Neutrophil (primary cell): ENCODE data around the gene KCNQ1.

Experiments used
- H3K27ac ChIP-seq: fragments of 200-600 bp; sonication (generic); 2 replicates; pipeline ENCODE4 v1.5.1; 2016; ENCODE audit warnings: mild to moderate bottlenecking, moderate library complexity
- H3K27me3 ChIP-seq: fragments of 200-600 bp; sonication (generic); 2 replicates; pipeline ENCODE4 v1.6.0; 2016; ENCODE audit warnings: mild to moderate bottlenecking
- H3K36me3 ChIP-seq: fragments of 200-600 bp; sonication (generic); 2 replicates; pipeline ENCODE4 v1.5.1; 2017
- H3K4me1 ChIP-seq, 2 experiments: fragments of 200-600 bp in 1 of 2; sonication (generic) in 1 of 2; 1 replicate in 1 of 2; 2 replicates in 1 of 2; pipeline versions ENCODE4 v1.5.1 to v1.6.1; 2013 to 2016; ENCODE audit warnings: low read depth in 1 of 2, low read length in 1 of 2, mild to moderate bottlenecking in 1 of 2, moderate library complexity in 1 of 2; ENCODE audit not compliant: control insufficient read depth in 1 of 2, insufficient read depth in 1 of 2
- H3K4me3 ChIP-seq, 2 experiments: fragments of 200-600 bp in 1 of 2; sonication (generic) in 1 of 2; 1 replicate in 1 of 2; 2 replicates in 1 of 2; pipeline ENCODE4 v1.5.1; 2013 to 2016; ENCODE audit warnings: low read depth in 1 of 2, low read length in 1 of 2, mild to moderate bottlenecking in 1 of 2, moderate library complexity in 1 of 2
- H3K9me3 ChIP-seq: fragments of 200-600 bp; sonication (generic); 2 replicates; pipeline ENCODE4 v1.5.1; 2016
- TF ChIP-seq, protein P1 (sequence below): fragments of 200-600 bp; sonication (generic); IDR thresholded peaks from 2 replicates; pipeline ENCODE4 v1.5.1; 2016; ENCODE audit warnings: antibody characterized with exemption

KCNQ1 gene

DNA sequence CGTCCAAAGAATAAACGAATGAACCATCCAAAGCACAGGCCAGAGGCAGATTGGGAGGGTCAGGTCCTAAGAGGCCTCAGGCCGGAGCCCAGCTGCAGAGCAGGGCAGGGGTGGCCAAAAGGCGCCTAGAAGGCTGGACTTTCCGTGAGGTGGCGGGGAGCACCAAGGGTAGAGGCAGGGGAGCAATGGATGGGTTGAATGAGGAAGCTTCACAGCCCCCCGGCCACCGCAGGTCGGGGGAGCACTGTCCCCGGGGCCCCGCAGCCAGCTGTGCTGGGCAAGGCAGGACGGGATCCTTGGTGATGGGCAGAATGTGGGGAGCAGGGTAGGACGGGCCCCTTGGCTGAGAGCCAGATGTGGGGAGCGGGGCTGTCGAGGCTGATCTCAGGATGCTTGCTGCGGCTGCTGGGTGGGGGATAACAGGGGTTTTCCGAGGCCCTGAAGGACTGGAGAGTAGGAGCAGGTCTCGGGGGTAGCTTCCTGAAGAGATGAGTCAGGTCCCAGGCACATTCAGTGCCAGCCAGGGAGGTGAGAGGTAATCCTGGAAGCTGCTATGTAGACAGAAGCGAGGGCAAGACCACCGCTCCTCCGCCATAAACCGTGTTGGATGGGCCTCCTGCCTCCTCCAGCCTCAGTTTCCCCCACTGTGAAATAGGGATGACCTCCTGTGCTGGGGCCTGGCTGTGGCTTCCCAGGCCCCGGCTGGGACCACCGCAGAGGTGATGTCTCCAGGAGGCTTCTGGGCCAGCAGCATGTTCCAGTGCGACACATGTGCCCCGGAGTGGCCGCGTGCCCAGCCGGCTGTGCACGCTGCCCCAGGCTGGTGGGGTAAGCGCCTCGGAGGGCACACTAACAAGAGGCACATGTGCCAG is 289.6 kb downstream of the KCNQ1 start:
- no peaks in the 10 kb centered on the region for H3K36me3 ChIP-seq
- no peaks in the 10 kb centered on the region for H3K4me1 ChIP-seq
- no peak overlapping the region for H3K27ac ChIP-seq
- H3K9me3 ChIP-seq: no peaks in the 10 kb centered on the region
- no peaks in the 10 kb centered on the region for H3K27me3 ChIP-seq
- TF ChIP-seq, protein P1, sequence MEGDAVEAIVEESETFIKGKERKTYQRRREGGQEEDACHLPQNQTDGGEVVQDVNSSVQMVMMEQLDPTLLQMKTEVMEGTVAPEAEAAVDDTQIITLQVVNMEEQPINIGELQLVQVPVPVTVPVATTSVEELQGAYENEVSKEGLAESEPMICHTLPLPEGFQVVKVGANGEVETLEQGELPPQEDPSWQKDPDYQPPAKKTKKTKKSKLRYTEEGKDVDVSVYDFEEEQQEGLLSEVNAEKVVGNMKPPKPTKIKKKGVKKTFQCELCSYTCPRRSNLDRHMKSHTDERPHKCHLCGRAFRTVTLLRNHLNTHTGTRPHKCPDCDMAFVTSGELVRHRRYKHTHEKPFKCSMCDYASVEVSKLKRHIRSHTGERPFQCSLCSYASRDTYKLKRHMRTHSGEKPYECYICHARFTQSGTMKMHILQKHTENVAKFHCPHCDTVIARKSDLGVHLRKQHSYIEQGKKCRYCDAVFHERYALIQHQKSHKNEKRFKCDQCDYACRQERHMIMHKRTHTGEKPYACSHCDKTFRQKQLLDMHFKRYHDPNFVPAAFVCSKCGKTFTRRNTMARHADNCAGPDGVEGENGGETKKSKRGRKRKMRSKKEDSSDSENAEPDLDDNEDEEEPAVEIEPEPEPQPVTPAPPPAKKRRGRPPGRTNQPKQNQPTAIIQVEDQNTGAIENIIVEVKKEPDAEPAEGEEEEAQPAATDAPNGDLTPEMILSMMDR: no peak
- no peak overlapping the region for H3K4me3 ChIP-seq

DNA sequence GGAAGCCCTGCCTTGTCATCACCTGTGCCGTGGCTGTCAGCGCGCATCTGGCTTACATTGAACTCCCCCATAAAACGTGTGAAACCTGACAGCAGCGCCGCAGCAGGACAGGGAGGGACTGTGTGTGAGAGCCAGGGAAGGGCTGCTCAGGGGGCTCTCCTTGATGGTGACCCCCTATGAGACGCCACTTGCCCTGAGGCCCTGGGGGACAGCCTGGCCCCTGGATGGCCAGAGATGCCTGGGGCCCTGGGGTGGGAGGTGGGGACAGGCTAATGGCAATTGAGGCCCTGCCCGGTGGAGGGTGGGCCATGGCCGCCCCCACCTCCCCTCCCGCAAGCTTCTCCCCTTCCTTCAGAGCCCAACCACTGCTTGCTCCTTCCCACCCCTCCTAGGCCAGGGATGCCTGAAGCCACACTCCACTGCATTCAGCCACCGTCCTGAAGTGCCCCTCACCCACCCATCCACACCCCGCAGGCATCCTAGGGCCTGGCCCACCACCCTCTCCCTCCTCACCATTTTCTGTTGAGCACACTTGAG is 290.3 kb downstream of the KCNQ1 start:
- H3K4me3 ChIP-seq: no peak overlapping the region
- H3K36me3 ChIP-seq: no peaks in the 10 kb centered on the region
- no peaks in the 10 kb centered on the region for H3K4me1 ChIP-seq
- H3K9me3 ChIP-seq: no peaks in the 10 kb centered on the region
- TF ChIP-seq, protein P1: no peak
- no peak overlapping the region for H3K27ac ChIP-seq
- H3K27me3 ChIP-seq: no peaks in the 10 kb centered on the region

DNA sequence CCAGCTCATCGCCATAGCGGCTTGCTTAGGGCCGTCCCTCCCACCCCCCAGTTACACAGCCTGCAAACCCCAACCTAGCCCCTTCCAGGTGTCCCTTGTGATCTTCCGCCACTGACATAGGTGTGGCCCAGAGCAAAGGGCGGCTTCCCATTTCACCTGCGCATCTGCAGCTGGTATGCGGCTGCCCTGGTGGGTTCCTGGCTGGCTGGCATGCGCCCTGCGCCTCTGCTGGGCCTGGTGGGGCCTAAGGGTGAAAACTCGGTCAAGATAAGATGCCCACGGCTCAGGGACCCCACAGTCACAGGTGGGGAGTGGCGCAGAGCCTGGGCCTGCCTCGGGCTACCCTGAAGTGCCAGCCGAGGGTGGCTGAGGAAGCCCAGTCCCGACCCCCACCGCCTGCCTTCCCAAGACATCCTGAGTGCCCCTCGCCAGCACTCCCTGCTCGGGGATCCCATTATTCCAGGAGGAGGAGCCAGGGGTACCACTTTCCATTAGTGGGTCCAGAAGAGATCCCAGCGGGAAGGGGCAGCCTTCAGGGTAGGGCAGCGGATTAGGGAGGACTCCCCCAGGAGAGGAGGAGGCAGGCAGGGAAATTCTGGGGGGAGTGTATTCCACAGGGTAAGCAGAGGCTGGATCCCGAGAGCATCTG is 291.9 kb downstream of the KCNQ1 start:
- no peak overlapping the region for H3K4me3 ChIP-seq
- TF ChIP-seq, protein P1: no peak
- H3K9me3 ChIP-seq: no peaks in the 10 kb centered on the region
- no peaks in the 10 kb centered on the region for H3K27me3 ChIP-seq
- no peak overlapping the region for H3K27ac ChIP-seq
- H3K4me1 ChIP-seq: no peaks in the 10 kb centered on the region
- H3K36me3 ChIP-seq: no peaks in the 10 kb centered on the region

DNA sequence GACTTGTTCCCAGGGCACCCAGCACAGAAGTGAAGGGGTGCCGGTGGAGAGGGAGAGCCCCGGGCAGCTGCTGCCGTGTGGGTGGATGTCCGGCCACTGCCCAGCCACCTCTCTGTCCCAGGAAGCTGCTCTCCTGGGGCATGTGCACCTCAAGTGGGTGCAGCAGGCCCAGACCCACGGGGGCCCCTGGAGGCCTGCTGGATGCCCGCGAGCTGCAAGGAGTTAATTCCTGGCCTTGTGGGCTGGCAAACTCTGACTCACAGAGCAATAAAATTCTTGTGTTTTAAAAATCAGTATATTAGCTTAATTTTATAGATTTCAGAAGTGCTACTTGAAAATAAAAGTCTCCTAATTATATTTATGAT is 292.4 kb downstream of the KCNQ1 start:
- TF ChIP-seq, protein P1: no peak
- H3K4me3 ChIP-seq: no peak overlapping the region
- no peaks in the 10 kb centered on the region for H3K27me3 ChIP-seq
- no peaks in the 10 kb centered on the region for H3K4me1 ChIP-seq
- H3K27ac ChIP-seq: no peak overlapping the region
- no peaks in the 10 kb centered on the region for H3K36me3 ChIP-seq
- no peaks in the 10 kb centered on the region for H3K9me3 ChIP-seq

DNA sequence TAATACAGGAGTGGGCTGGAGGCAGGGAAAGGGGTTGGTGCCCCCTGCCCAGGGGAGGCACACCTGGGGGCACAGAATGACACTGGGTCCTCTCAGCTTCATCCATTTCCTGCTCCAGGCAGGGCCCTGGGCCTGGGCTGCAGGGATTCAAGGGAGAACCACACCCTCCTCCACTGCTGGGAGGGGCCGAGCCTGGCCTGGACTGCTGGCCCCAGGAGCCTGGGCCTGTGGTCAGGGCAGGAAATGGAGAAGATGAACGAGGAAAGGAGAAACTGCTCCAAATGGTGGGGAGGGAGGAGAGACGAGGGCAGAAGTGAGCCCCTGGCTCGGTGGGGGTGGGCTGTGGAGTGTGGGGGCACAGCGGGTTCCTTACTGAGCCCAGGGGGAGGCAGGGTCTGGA is 293.1 kb downstream of the KCNQ1 start:
- Histone ChIP-seq H3K27ac (no peak overlapping the region), H3K27me3 (no peaks in the 10 kb centered on the region), H3K4me3 (no peak overlapping the region), H3K9me3 (no peaks in the 10 kb centered on the region), H3K4me1 (no peaks in the 10 kb centered on the region), H3K36me3 (no peaks in the 10 kb centered on the region)
- TF ChIP-seq, protein P1: no peak
